T-cell (primary cell): ENCODE results near the gene HAUS8. TPM values are rescaled to one million over a fixed set of nuclear protein-coding genes. Genes with fewer than 3 reads are reported as not detected.
"Not testable (repeated sequence)": the region's sequence is repeated elsewhere in the genome, so short reads cannot be mapped to it uniquely, and the experiment has no call there.

ENCODE experiments used
- ATAC-seq, 4 experiments: fragments of 200-7000 bp in 3 of 4; fragments of 150-1000 bp in 1 of 4; cut with Tn5 transposase; replicated peaks in 1 of 4; 1 replicate in 3 of 4; 2 replicates in 1 of 4; pipeline ENCODE4 v1.10.0; 2021; ENCODE audit warnings: moderate library complexity in 3 of 4, mild to moderate bottlenecking in 2 of 4, moderate number of reproducible peaks in 1 of 4
- CTCF ChIA-PET, 2 donors: fragments of 300-600 bp; sonication (Branson Sonifier 250); formaldehyde crosslinking; loops; one replicate each; lab custom pipeline; 2022; ENCODE audit warnings: antibody characterized with exemption in 2 of 2; lab: Charles Lee
- POLR2A ChIA-PET, 2 donors: fragments of 300-600 bp; sonication (Branson Sonifier 250); formaldehyde crosslinking; loops; one replicate each; lab custom pipeline; 2022; ENCODE audit warnings: antibody characterized with exemption in 2 of 2; lab: Charles Lee
- DNase-seq, 35 experiments: peaks; one replicate each; pipeline versions ENCODE4 v3.0.0 to v3.0.0-alpha.2; 2013 to 2023
- H3K27ac ChIP-seq: one replicate; pipeline ENCODE4 v1.5.1; 2013; ENCODE audit warnings: low read length
- H3K27me3 ChIP-seq, 2 experiments: replicated peaks in 1 of 2; 1 replicate in 1 of 2; 2 replicates in 1 of 2; pipeline versions ENCODE4 v1.6.1 to v1.7.0; 2013; ENCODE audit warnings: low read length in 1 of 2, mixed read lengths in 1 of 2; ENCODE audit not compliant: control insufficient read depth in 2 of 2, insufficient read depth in 2 of 2; ENCODE audit errors: extremely low read depth in 1 of 2
- H3K36me3 ChIP-seq, 2 donors: 1 replicate in 1 of 2; 2 replicates in 1 of 2; pipeline versions ENCODE4 v1.6.1 to v1.7.0; 2013; ENCODE audit warnings: low read length in 1 of 2; ENCODE audit not compliant: control insufficient read depth in 2 of 2, insufficient read depth in 1 of 2; ENCODE audit errors: extremely low read depth in 1 of 2
- H3K4me1 ChIP-seq, 2 experiments: 1 replicate in 1 of 2; 2 replicates in 1 of 2; pipeline versions ENCODE4 v1.6.1 to v1.7.0; 2013; ENCODE audit warnings: low read length in 2 of 2, mixed read lengths in 1 of 2; ENCODE audit not compliant: insufficient read depth in 2 of 2, control insufficient read depth in 1 of 2; ENCODE audit errors: extremely low read depth in 1 of 2
- H3K4me3 ChIP-seq, 2 donors: 1 replicate in 1 of 2; 2 replicates in 1 of 2; pipeline versions ENCODE4 v1.5.1 to v1.7.0; 2013; ENCODE audit warnings: mild to moderate bottlenecking in 2 of 2, low read length in 1 of 2, moderate library complexity in 1 of 2; ENCODE audit not compliant: control insufficient read depth in 1 of 2; ENCODE audit errors: extremely low read depth in 1 of 2
- H3K9me3 ChIP-seq: 2 replicates; pipeline ENCODE4 v1.7.0; 2013
- H3K27ac Mint-ChIP-seq, 2 donors: one replicate each; pipeline ENCODE4 v1.8.0; 2020 to 2021; ENCODE audit warnings: mild to moderate bottlenecking in 2 of 2, mixed read lengths in 2 of 2
- H3K27me3 Mint-ChIP-seq, 2 donors: one replicate each; pipeline ENCODE4 v1.8.0; 2021 to 2022; ENCODE audit warnings: mixed read lengths in 2 of 2
- H3K36me3 Mint-ChIP-seq: one replicate; pipeline ENCODE4 v1.8.0; 2021; ENCODE audit warnings: mixed read lengths
- H3K4me1 Mint-ChIP-seq, 3 donors: one replicate each; pipeline ENCODE4 v1.8.0; 2020 to 2022; ENCODE audit warnings: mixed read lengths in 3 of 3, mild to moderate bottlenecking in 1 of 3
- H3K4me3 Mint-ChIP-seq, 3 donors: one replicate each; pipeline ENCODE4 v1.8.0; 2020 to 2022; ENCODE audit warnings: mild to moderate bottlenecking in 3 of 3, mixed read lengths in 3 of 3, moderate library complexity in 3 of 3
- H3K9me3 Mint-ChIP-seq, 3 donors: one replicate each; pipeline ENCODE4 v1.8.0; 2020 to 2022; ENCODE audit warnings: mixed read lengths in 3 of 3
- WGBS: methylation state at CpG from one replicate; pipeline ENCODE4 v1.1.5; 2013; ENCODE audit warnings: missing lambda C conversion rate; ENCODE audit not compliant: insufficient coverage; 5-methylcytosine and 5-hydroxymethylcytosine counted together
- total RNA-seq, 35 experiments: library from RNA in 6 of 35; stranded (reverse) in 6 of 35; fragments of 120-200 nt in 1 of 35; gene quantifications; one replicate each; pipeline versions ENCODE4 v1.2.1 to v1.2.4 and lab custom pipeline; 2013 to 2026

Gene HAUS8
- total RNA-seq, 5 donors from 2014 or later (not counting 1 experiment from before 2014, with no cell fraction given): 16.6 to 20.4 (median 19.3) TPM

DNA sequence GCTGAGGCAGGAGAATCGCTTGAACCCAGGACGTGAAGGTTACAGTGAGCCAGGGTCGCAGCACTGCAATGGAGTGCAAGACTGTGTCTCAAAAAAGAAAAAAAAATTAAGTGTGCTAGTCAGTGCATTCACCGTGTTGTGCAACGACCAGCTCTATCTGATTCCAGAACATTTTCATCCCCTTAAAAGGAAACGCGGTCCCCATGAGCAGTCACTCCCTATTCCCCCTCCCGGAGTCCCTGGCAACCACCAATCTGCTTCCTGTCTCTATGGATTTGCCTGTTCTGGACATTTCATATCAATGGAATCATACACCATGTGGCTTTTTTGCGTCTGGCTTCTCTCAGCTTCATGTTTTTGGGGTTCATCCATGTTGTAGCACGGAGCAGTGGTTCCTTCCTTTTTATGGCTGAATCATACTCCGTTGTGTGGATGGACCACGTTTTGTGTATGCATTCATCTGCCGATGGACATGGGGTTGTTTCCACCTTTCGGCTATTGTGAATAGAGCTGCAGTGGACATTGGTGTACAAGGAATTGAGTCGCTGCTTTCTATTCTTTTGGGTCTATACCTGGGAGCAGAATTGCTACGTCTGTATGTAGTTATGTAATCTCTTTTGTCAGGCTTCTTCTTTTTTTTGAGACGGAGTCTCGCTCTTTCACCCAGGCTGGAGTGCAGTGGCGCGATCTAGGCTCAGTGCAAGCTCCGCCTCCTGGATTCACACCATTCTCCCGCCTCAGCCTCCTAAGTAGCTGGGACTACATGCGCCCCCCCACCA is 20.1 kb upstream of the HAUS8 start:
- Mint-ChIP-seq H3K9me3 (no peaks in the 10 kb centered on the region), H3K27me3 (no peaks in the 10 kb centered on the region), H3K4me1 (peaks cover 46 to 53% (median 51%) of the 10 kb centered on the region in 3 donors), H3K36me3 (peaks cover 11% of the 10 kb centered on the region), H3K27ac (no peak overlapping the region), H3K4me3 (no peak overlapping the region)
- Histone ChIP-seq H3K4me1 (peaks cover 6 to 33% of the 10 kb centered on the region in 2 experiments), H3K9me3 (no peaks in the 10 kb centered on the region), H3K27ac (no peak overlapping the region), H3K27me3 (no peaks in the 10 kb centered on the region), H3K36me3 (peaks cover 0 to 3% of the 10 kb centered on the region in 2 donors), H3K4me3 (no peak overlapping the region)
- ChIA-PET POLR2A (no interaction called here), CTCF (no interaction called here)
- DNase-seq (no peak), ATAC-seq (no peak)
- 94% methylated on average over 12 of the region's 23 CpGs for WGBS

DNA sequence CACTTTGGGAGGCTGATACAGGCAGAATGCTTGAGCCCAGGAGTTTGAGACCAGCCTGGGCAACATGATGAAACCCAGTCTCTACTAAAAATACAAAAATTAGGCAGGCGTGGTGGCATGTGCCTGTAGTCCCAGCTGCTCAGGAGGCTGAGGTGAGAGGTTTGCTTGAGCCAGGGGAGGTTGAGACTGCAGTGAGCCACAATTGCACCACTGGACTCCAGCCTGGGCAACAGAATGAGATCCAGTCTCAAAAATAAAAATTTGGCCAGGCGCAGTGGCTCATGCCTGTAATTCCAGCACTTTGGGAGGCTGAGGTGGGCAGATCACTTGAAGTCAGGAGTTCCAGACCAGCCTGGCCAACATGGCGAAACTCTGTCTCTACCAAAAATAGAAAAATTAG is 19.4 kb upstream of the HAUS8 start:
- H3K9me3 Mint-ChIP-seq, H3K27me3 Mint-ChIP-seq, H3K27ac ChIP-seq, ATAC-seq, H3K4me3 ChIP-seq, H3K9me3 ChIP-seq, H3K4me3 Mint-ChIP-seq, POLR2A ChIA-PET, CTCF ChIA-PET, DNase-seq, H3K27me3 ChIP-seq, H3K36me3 ChIP-seq, H3K27ac Mint-ChIP-seq: not testable (repeated sequence)
- 100% methylated on average over 2 of the region's 3 CpGs for WGBS
- Mint-ChIP-seq H3K4me1 (peaks cover 52 to 59% (median 56%) of the 10 kb centered on the region in 3 donors), H3K36me3 (peaks cover 11% of the 10 kb centered on the region)
- H3K4me1 ChIP-seq: peaks cover 9 to 40% of the 10 kb centered on the region in 2 experiments

DNA sequence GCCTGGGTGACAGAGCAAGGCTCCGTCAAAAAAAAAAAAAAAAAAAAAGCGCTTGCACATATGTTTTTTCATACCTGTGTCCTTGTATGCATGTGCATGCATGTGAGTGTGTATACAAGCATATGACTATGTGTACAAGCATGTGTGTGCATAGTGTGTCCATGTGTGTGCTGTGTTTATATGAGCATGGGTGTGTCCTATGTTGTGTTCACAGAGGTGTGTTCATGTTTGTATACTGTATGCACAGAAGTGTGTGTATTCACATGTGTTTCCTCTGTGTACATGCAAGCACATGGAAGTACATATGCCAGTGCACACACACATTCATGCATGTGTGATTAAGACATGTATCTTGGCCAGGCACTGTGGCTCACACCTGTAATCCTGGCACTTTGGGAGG is 17.4 kb upstream of the HAUS8 start:
- H3K9me3 Mint-ChIP-seq: no peaks in the 10 kb centered on the region
- no peak overlapping the region for H3K4me3 Mint-ChIP-seq
- Histone ChIP-seq H3K4me3 (no peak overlapping the region), H3K4me1 (peaks cover 9 to 45% of the 10 kb centered on the region in 2 experiments), H3K36me3 (peaks cover 0 to 6% of the 10 kb centered on the region in 2 donors), H3K27ac (no peak overlapping the region), H3K9me3 (no peaks in the 10 kb centered on the region), H3K27me3 (no peaks in the 10 kb centered on the region)
- no peak overlapping the region for H3K27ac Mint-ChIP-seq
- ChIA-PET CTCF (no interaction called here), POLR2A (no interaction called here)
- DNase-seq (no peak), ATAC-seq (no peak)
- H3K36me3 Mint-ChIP-seq: peaks cover 7% of the 10 kb centered on the region
- H3K27me3 Mint-ChIP-seq: no peaks in the 10 kb centered on the region
- 100% methylated on average over 1 of the region's 2 CpGs for WGBS
- H3K4me1 Mint-ChIP-seq: peaks cover 61 to 66% (median 61%) of the 10 kb centered on the region in 3 donors

DNA sequence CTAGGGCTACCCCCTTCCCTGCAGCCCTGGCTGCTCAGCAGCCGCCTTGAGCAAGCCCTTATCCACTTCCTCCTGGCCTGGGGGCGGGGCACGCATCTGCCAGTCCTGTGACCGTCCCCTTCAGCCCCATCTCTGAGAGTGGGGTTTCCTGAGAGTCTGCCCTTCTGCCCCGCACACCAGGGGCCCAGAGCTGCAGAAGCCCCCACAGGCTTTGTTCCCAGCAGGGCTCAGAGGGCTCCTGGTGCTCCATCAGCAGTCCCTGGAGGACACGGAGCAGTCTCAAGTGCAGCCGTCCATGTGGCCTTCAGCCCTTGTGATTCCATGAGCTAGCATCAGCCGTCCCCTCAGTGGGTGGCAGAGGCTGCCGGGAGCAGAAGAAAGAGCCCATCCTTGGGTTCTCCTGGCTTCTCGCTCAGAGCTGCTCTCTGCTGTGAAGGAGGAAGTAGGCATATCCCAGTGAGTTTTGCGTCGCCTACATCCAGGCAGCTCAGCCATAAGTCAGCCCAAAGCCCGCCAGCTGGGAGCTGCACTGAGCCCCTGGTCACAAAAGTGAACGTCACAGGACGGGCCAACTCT is 16.6 kb upstream of the HAUS8 start:
- Mint-ChIP-seq H3K9me3 (no peaks in the 10 kb centered on the region), H3K27ac (no peak overlapping the region), H3K4me1 (peaks cover 64 to 70% (median 67%) of the 10 kb centered on the region in 3 donors), H3K27me3 (no peaks in the 10 kb centered on the region), H3K36me3 (peaks cover 10% of the 10 kb centered on the region), H3K4me3 (peak overlapping the region in 1 of 3 donors; percentile 31)
- no peak overlapping the region for H3K27ac ChIP-seq
- peaks cover 0 to 11% of the 10 kb centered on the region in 2 donors for H3K36me3 ChIP-seq
- ChIA-PET POLR2A (interaction anchor here in 1 of 2 donors (0.6 kb wide), 1 partner anchor 93 kb away, joined by 3 read pairs; no protein-coding TSS in a partner anchor), CTCF (no interaction called here)
- no peak overlapping the region for H3K4me3 ChIP-seq
- ATAC-seq (peak in 3 of 4 experiments; percentile 51 to 64 (median 60)), DNase-seq (peak in 5 of 35 experiments; percentile 19 to 47 (median 30))
- no peaks in the 10 kb centered on the region for H3K9me3 ChIP-seq
- H3K4me1 ChIP-seq: peaks cover 9 to 43% of the 10 kb centered on the region in 2 experiments
- 74% methylated on average over 11 of the region's 15 CpGs for WGBS
- no peaks in the 10 kb centered on the region for H3K27me3 ChIP-seq

DNA sequence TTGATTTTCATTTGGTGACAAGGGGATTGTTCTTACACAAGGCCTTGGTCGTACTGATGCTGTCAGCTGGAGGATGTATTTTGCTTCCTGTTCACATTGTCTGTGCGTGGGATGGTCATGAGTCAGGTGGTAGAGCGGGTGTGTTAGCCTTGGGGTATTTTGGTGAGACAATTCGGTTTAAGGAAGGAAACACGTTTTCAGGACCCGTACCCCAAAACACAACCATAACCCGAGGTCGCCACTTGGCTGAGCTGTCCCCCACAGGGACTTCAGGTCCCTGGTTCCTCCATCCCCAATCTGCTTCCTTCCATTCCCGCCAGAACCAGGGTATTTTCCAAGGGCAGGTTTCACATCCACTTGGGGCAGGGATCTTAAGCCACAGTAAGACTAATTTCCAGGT is 15.3 kb upstream of the HAUS8 start:
- H3K27me3 ChIP-seq: no peaks in the 10 kb centered on the region
- DNase-seq (peak in 7 of 35 experiments; percentile 16 to 39 (median 36)), ATAC-seq (peak in 3 of 4 experiments; percentile 38 to 84 (median 76))
- H3K4me3 Mint-ChIP-seq: peak overlapping the region in 1 of 3 donors; percentile 30
- 37% methylated on average over 7 of the region's 9 CpGs for WGBS
- H3K9me3 Mint-ChIP-seq: no peaks in the 10 kb centered on the region
- H3K27me3 Mint-ChIP-seq: no peaks in the 10 kb centered on the region
- H3K9me3 ChIP-seq: no peaks in the 10 kb centered on the region
- H3K4me3 ChIP-seq: no peak overlapping the region
- ChIA-PET POLR2A (no interaction called here), CTCF (interaction anchor here in 1 of 2 donors (0.8 kb wide), 1 partner anchor 14 kb away, joined by 3 read pairs; no protein-coding TSS in a partner anchor)
- peaks cover 9 to 48% of the 10 kb centered on the region in 2 experiments for H3K4me1 ChIP-seq
- peaks cover 62 to 66% (median 65%) of the 10 kb centered on the region in 3 donors for H3K4me1 Mint-ChIP-seq
- peak overlapping the region; percentile 77 for H3K27ac Mint-ChIP-seq
- peak overlapping the region; percentile 32 for H3K27ac ChIP-seq
- H3K36me3 Mint-ChIP-seq: peaks cover 14% of the 10 kb centered on the region
- peaks cover 0 to 23% of the 10 kb centered on the region in 2 donors for H3K36me3 ChIP-seq

DNA sequence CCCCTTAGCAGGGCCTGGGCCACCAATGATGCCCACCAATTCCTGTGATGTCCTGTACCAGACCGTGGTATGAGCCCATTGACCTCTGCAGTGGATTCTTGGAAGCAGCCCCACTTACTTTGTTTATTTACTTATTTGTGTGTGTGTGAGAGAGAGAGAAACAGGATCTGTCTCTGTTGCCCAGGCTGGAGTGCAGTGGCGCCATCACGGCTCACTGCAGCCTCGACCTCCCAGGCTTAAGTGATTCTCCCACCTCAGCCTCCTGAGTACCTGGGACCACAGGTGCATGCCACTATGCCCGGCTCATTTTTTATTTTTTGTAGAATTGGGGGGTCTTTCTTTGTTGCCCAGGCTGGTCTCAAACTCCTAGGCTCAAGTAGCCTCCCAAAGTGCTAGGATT is 13.3 kb upstream of the HAUS8 start:
- H3K9me3 Mint-ChIP-seq: no peaks in the 10 kb centered on the region
- Histone ChIP-seq H3K27me3 (no peaks in the 10 kb centered on the region), H3K4me3 (no peak overlapping the region), H3K36me3 (peaks cover 4 to 24% of the 10 kb centered on the region in 2 donors), H3K9me3 (no peaks in the 10 kb centered on the region), H3K27ac (no peak overlapping the region), H3K4me1 (peaks cover 9 to 58% of the 10 kb centered on the region in 2 experiments)
- peak overlapping the region in 1 of 2 donors; percentile 73 for H3K27ac Mint-ChIP-seq
- no peaks in the 10 kb centered on the region for H3K27me3 Mint-ChIP-seq
- no peak for DNase-seq
- ChIA-PET POLR2A (no interaction called here), CTCF (no interaction called here)
- H3K4me1 Mint-ChIP-seq: peaks cover 57 to 66% (median 62%) of the 10 kb centered on the region in 3 donors
- no peak overlapping the region for H3K4me3 Mint-ChIP-seq
- 100% methylated on average over 3 of the region's 5 CpGs for WGBS
- H3K36me3 Mint-ChIP-seq: peaks cover 14% of the 10 kb centered on the region
- no peak for ATAC-seq
